Panc1 (cell line): ENCODE results near the gene MSRB1. TPM values are rescaled to one million over a fixed set of nuclear protein-coding genes. Genes with fewer than 3 reads are reported as not detected.

Source experiments
- ATAC-seq: fragments of 200-7000 bp; cut with Tn5 transposase; 2 replicates; pipeline ENCODE4 v1.9.1; 2020; ENCODE audit warnings: mild to moderate bottlenecking, moderate library complexity
- BruUV-seq: library from RNA; stranded (reverse); fragments of 400-500 nt; replicated peaks from 2 replicates; lab custom pipeline; 2021; lab: Mats Ljungman, UMichigan
- CTCF ChIA-PET: fragments of 300-600 bp; sonication (Branson Sonifier 250); formaldehyde crosslinking; loops from one replicate; lab custom pipeline; 2022; ENCODE audit warnings: antibody characterized with exemption; lab: Charles Lee
- POLR2A ChIA-PET: fragments of 300-600 bp; sonication (Branson Sonifier 250); formaldehyde crosslinking; loops from one replicate; lab custom pipeline; 2022; ENCODE audit warnings: antibody characterized with exemption; lab: Charles Lee
- DNase-seq: peaks from one replicate; pipeline ENCODE4 v3.0.0-alpha.2; 2010; ENCODE audit warnings: low read depth, low spot score
- H3K27ac ChIP-seq: 2 replicates; pipeline ENCODE4 v1.5.1; 2011; ENCODE audit warnings: mild to moderate bottlenecking, low read length, inconsistent platforms
- H3K27me3 ChIP-seq: fragments of 200-500 bp; sonication (Bioruptor generic); 2 replicates; pipeline ENCODE4 v1.6.0; 2014; ENCODE audit warnings: low read length, inconsistent platforms; ENCODE audit not compliant: control insufficient read depth, insufficient read depth
- H3K36me3 ChIP-seq: fragments of 200-500 bp; sonication (Bioruptor generic); 2 replicates; pipeline ENCODE4 v1.5.1; 2014; ENCODE audit warnings: inconsistent platforms, mild to moderate bottlenecking, low read length, moderate library complexity; ENCODE audit not compliant: control insufficient read depth, insufficient read depth
- H3K4me1 ChIP-seq: 2 replicates; pipeline ENCODE4 v1.5.1; 2011; ENCODE audit warnings: inconsistent platforms, mild to moderate bottlenecking, low read length, moderate library complexity; ENCODE audit not compliant: control insufficient read depth, insufficient read depth
- H3K4me3 ChIP-seq, 2 experiments: 2 replicates each; pipeline ENCODE4 v1.5.1; 2011 to 2012; ENCODE audit warnings: low read depth in 2 of 2, low read length in 2 of 2, mild to moderate bottlenecking in 2 of 2, inconsistent platforms in 1 of 2, moderate library complexity in 1 of 2
- H3K9me3 ChIP-seq: fragments of 200-500 bp; sonication (Bioruptor generic); 2 replicates; pipeline ENCODE4 v1.5.1; 2014; ENCODE audit warnings: low read depth, mild to moderate bottlenecking, inconsistent platforms, low read length, moderate library complexity; ENCODE audit not compliant: control insufficient read depth, insufficient read depth
- CTCF ChIP-seq: fragments of 450-650 bp; IDR thresholded peaks from 2 replicates; pipeline ENCODE4 v1.5.1; 2017; ENCODE audit warnings: mild to moderate bottlenecking
- POLR2AphosphoS5 ChIP-seq: IDR thresholded peaks from 2 replicates; pipeline ENCODE4 v1.6.1; 2012; ENCODE audit warnings: mild to moderate bottlenecking, low read depth, low read length, moderate library complexity
- REST ChIP-seq, 2 experiments: IDR thresholded peaks; 2 replicates each; pipeline ENCODE4 v1.6.1; 2011 to 2012; ENCODE audit warnings: low read depth in 2 of 2, control low read depth in 1 of 2, low read length in 1 of 2, mild to moderate bottlenecking in 1 of 2, moderate library complexity in 1 of 2; ENCODE audit not compliant: insufficient read depth in 1 of 2
- SIN3A ChIP-seq: IDR thresholded peaks from 2 replicates; pipeline ENCODE4 v1.6.1; 2012; ENCODE audit warnings: low read depth, mild to moderate bottlenecking, low read length, moderate library complexity, borderline replicate concordance; ENCODE audit not compliant: insufficient read depth
- TCF7L2 ChIP-seq: IDR thresholded peaks from 2 replicates; pipeline ENCODE4 v1.6.1; 2011; ENCODE audit warnings: mild to moderate bottlenecking, low read depth, low read length, inconsistent platforms
- in situ Hi-C: cut with HindIII; loops from 2 replicates; pipeline ENCODE4 v1.10.0; 2016; ENCODE audit warnings: low sequenced_read_pairs, low pct_unique_long_range_greater_than_20kb
- intact Hi-C: fragments of 100-400 bp; cut with micrococcal nuclease; formaldehyde crosslinking; loops from one replicate; pipeline ENCODE4 v1.10.0; 2022; ENCODE audit not compliant: unreplicated experiment
- total RNA-seq: library from RNA; stranded (reverse); gene quantifications from one replicate; pipeline ENCODE4 v1.2.1, GENCODE V29; 2021; ENCODE audit not compliant: unreplicated experiment

The MSRB1 gene
- total RNA-seq, 1 experiment from 2014 or later: 25.3 TPM

GRCh38 chr16:1942047-1942809 lies 771 bp downstream of the MSRB1 start:
- intact Hi-C loops: no loop called here
- Histone ChIP-seq H3K9me3 (no peaks in the 10 kb centered on the region), H3K36me3 (no peaks in the 10 kb centered on the region; the same call in 1 of the 2 replicates), H3K27me3 (no peaks in the 10 kb centered on the region), H3K27ac (peak overlapping the region; percentile 70), H3K4me3 (peak overlapping the region; percentile 60 to 78), H3K4me1 (peaks cover 11% of the 10 kb centered on the region)
- POLR2A ChIA-PET: no interaction called here
- TSS peak; percentile 86 for BruUV-seq
- CTCF ChIA-PET: interaction anchor here (0.6 kb wide), 1 partner anchor 600 kb away, joined by 8 read pairs; no protein-coding TSS in a partner anchor
- DNase-seq (no peak), ATAC-seq (no peak)
- in situ Hi-C loops: no loop called here
- TF ChIP-seq POLR2AphosphoS5 (no peak), REST (IDR thresholded peaks at IDR 0.05; ENCODE audit: insufficient read depth in 1 of 2, low read depth in 2 of 2, low read length in 1 of 2) (no peak), TCF7L2 (no peak), SIN3A (no peak), CTCF (no peak)

- no peak for DNase-seq
- POLR2A ChIA-PET: interaction anchor here (0.5 kb wide), 1 partner anchor 69 kb away, joined by 3 read pairs; no protein-coding TSS in a partner anchor
- peak overlapping the region; percentile 70; the same call in 1 of the 2 replicates for H3K27ac ChIP-seq
Measured at GRCh38 chr16:1941162-1942046, 1.6 kb downstream of the MSRB1 start.

More at GRCh38 chr16:1941162-1942046, 1.6 kb downstream of the MSRB1 start:
- no peaks in the 10 kb centered on the region for H3K27me3 ChIP-seq
- ATAC-seq: no peak
- no peaks in the 10 kb centered on the region for H3K9me3 ChIP-seq
- in situ Hi-C loops: no loop called here
- peaks cover 11% of the 10 kb centered on the region for H3K4me1 ChIP-seq
- no peaks in the 10 kb centered on the region; the same call in 1 of the 2 replicates for H3K36me3 ChIP-seq
- TF ChIP-seq CTCF: peak; percentile 74; the same call in 1 of the 2 replicates
- TF ChIP-seq REST (IDR thresholded peaks at IDR 0.05; ENCODE audit: insufficient read depth in 1 of 2, low read depth in 2 of 2, low read length in 1 of 2): no peak
- TF ChIP-seq SIN3A: no peak
- no peak for TF ChIP-seq TCF7L2
- no peak for TF ChIP-seq POLR2AphosphoS5
- peak overlapping the region; percentile 60 to 78; a peak in 3 of 4 replicates for H3K4me3 ChIP-seq
- BruUV-seq: no TSS peak
- intact Hi-C loops: no loop called here
- CTCF ChIA-PET: interaction anchor here (0.6 to 0.7 kb wide), 2 partner anchors 599 to 1231 kb away, joined by 4 to 8 read pairs; no protein-coding TSS in a partner anchor
